GM12874 (cell line): ENCODE results near the gene CNTFR.

Experiments used
- CTCF ChIP-seq: IDR thresholded peaks from 2 replicates; pipeline ENCODE4 v1.5.1; 2011; ENCODE audit warnings: low read depth, mild to moderate bottlenecking, control low read depth, low read length, moderate library complexity; ENCODE audit not compliant: insufficient read depth

Gene CNTFR

GRCh38 chr9:34603610-34604231 is 14.2 kb upstream of the CNTFR start:
- TF ChIP-seq CTCF, result peak; percentile 82

GRCh38 chr9:34601937-34602573 is 12.5 kb upstream of the CNTFR start:
- TF ChIP-seq CTCF, result no peak

- no peak for TF ChIP-seq CTCF
Observed at GRCh38 chr9:34600908-34601307, 11.4 kb upstream of the CNTFR start.

GRCh38 chr9:34599546-34599945 is 10.0 kb upstream of the CNTFR start:
- no peak for TF ChIP-seq CTCF

GRCh38 chr9:34594177-34594576 is 4.7 kb upstream of the CNTFR start:
- TF ChIP-seq CTCF, result no peak

GRCh38 chr9:34592895-34593601 is 3.5 kb upstream of the CNTFR start:
- TF ChIP-seq CTCF, result no peak
